HFF-Myc (cell line): ENCODE data around the gene FOXP1.

Experiments
- DNase-seq: peaks from one replicate; pipeline ENCODE4 v3.0.0-alpha.2; 2011; ENCODE audit warnings: low read depth; ENCODE audit errors: extremely low read depth
- H3K4me3 ChIP-seq: replicated peaks from 2 replicates; pipeline ENCODE4 v1.5.1; 2011; ENCODE audit warnings: low read depth, mild to moderate bottlenecking, control low read depth, low read length
- TF ChIP-seq, protein P1 (sequence below): IDR thresholded peaks from 2 replicates; pipeline ENCODE4 v1.5.1; 2012; ENCODE audit warnings: mild to moderate bottlenecking, low read depth, low read length, control low read depth; ENCODE audit errors: missing control alignments

Gene FOXP1

DNA sequence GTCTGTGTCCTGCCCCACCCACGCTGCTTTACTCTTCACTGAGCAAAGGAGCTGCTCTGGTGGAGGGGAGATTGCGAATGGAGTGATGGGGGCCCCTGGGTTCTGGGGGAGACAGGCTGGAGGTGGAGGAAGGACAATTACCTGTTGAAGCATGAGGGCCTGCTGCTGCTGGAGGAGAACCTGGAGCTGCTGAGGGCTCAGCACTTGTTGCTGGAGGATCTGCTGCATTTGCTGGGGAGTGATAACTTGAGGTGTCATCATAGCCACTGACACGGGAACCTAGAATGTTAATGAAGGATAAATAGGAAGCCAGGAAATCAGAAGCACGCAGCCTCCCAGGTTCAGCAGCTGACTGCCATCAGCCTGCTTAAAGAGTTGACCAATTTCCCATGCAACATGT is 530.0 kb downstream of the FOXP1 start:
- DNase-seq = no peak
- no peak overlapping the region for H3K4me3 ChIP-seq
- TF ChIP-seq, protein P1, sequence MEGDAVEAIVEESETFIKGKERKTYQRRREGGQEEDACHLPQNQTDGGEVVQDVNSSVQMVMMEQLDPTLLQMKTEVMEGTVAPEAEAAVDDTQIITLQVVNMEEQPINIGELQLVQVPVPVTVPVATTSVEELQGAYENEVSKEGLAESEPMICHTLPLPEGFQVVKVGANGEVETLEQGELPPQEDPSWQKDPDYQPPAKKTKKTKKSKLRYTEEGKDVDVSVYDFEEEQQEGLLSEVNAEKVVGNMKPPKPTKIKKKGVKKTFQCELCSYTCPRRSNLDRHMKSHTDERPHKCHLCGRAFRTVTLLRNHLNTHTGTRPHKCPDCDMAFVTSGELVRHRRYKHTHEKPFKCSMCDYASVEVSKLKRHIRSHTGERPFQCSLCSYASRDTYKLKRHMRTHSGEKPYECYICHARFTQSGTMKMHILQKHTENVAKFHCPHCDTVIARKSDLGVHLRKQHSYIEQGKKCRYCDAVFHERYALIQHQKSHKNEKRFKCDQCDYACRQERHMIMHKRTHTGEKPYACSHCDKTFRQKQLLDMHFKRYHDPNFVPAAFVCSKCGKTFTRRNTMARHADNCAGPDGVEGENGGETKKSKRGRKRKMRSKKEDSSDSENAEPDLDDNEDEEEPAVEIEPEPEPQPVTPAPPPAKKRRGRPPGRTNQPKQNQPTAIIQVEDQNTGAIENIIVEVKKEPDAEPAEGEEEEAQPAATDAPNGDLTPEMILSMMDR = no peak

DNA sequence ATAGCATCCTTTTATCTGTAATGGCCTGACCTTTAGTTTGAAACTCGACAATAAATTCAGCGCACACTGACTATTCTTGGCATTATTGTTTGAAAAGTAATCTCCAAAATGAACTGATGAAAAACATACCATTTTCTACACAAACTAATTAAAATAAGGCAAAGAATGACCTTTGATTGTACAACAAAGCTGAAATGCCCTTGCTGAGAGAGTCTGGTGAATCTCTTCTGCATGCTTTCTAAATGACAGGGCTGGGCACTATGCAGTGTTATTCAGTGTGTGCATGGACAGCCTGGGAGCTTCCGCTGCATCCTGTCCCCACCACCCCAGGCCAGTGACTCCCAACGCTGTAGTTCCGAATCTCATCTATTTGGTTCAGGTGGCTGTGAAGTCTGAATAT is 530.8 kb downstream of the FOXP1 start:
- no peak for DNase-seq
- TF ChIP-seq, protein P1 = no peak
- no peak overlapping the region for H3K4me3 ChIP-seq

DNA sequence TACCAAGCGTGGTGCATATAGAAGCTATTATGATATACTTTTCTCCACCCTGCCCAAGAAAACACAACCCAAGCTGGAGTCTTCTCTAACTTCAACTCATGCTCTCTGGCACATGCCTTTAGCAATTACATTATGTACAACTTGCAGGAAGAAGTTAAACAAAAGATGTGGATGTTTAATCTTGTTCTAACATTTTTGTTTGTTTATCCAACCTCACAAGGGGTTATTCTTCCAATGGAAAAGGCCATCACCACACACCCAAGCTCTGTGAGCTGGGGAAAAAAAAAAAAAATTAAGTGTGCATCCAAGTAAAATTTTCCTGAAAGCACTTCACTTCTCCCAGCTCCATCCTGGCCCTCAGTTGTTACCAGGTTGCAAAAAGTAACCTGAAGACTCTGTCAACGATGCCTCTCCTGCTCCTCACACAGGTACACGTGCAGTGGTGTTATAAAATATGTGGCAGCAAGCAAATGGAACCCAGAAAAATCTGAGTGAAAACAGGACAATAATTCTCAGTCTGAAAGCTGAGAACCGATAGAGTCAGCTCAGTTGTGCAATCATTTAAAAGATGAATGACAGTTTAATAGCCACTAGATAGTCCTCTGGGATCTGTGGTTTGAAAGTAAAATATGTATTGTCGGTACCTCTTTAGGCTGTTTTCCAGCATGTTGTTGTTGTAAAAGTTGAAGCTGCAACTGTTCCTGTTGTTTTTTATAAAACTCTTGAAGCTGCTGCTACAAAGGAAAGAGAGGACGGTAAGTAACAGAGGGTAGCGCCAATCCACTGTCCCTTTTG is 531.4 kb downstream of the FOXP1 start:
- TF ChIP-seq, protein P1 = no peak

DNA sequence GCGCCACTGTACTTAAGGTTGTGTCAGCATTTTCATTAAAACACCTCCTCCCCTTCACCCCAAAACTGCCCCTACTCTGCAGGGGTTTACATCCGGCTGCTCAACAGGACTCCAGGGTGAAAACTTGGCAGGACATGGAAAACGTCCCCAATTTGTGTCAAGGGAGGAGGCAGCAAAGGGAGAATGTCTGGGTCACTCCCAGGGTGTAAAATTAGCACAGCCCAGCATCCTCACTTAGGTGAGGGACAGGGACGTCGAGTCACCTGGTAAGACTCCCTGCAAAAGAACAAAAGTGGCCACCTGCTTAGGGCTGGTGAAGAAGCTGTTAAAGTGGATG is 532.3 kb downstream of the FOXP1 start:
- H3K4me3 ChIP-seq = no peak overlapping the region
- TF ChIP-seq, protein P1 = no peak
- DNase-seq = no peak

More for the DNA sequence above, 531.4 kb downstream of the FOXP1 start:
- no peak for DNase-seq
- H3K4me3 ChIP-seq = no peak overlapping the region

DNA sequence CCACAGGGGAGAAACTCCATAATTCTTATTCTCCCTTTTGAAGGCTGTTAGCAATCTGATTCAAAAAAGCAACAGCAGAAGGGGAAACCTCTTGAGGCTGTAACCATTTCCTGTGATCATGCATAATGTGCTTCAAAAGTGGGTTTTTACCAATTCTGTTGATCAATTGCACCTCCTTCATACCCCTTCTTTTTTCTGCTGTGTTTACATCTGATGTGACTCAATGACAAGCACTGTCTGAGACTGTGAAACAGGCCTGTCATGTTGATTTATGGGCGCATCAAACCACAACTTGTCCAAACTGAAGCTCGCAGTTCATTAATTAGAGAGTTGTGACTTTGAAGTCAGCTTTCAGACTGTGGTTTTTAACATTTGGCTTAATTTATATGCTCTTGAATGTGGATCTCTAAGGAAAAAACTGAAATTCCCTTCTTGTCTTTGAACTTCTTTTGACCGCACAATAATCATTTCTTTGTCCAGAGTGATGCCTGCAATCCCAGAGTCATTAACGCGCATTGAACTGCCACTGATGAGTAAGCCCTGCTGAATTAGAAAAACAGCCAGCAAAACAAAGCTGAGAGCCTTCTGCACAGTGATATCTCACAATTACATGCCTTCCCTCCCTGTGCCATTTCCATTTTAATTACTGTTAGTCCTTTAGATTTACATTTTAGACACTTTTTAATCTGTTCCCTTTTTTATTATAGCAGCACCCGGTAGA is 532.8 kb downstream of the FOXP1 start:
- no peak for DNase-seq
- TF ChIP-seq, protein P1 = no peak
- no peak overlapping the region for H3K4me3 ChIP-seq

DNA sequence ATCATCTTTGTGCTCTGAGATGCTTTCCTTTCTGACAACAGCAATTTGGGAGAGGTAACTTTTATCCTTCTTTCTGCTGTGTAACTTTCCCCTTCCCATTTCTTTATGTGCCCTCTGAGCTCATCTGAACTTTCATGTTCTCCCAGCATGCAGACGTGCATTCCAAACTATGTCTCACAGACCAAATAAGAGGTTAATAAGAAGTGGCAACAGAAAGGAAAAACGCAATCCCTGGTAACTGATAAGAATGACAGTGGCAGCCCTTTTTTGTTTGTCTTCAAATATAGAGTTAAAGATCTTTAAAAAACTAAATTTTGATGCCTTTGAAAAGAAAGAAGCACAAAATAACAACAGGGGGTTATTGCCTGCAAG is 533.4 kb downstream of the FOXP1 start:
- TF ChIP-seq, protein P1 = no peak

More for the DNA sequence above, 533.4 kb downstream of the FOXP1 start:
- no peak for DNase-seq
- H3K4me3 ChIP-seq = no peak overlapping the region
